Measurements from ENCODE around the gene HARBI1.
"Not testable (repeated sequence)": the region's sequence is repeated elsewhere in the genome, so short reads cannot be mapped to it uniquely, and the experiment has no call there.

The HARBI1 gene

DNA sequence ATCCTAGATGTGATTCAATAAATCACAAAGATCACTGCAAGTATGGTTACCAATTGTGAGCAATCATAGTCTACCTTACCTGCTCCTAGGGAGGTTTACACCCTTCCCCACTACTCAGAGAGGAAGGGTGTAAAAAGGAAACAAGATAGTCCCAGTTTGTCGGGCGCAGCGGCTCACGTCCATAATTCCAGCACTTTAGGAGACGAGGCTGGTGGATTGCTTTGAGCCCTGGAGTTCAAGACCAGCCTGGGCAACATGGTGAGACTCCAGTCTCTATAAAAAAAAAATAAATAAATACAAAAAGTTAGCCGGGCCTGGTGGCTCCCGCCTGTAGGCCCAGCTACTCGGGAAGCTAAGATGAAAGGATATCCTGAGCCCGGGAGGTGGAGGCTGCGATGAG lies 22.2 kb downstream of the HARBI1 start:
- DNase-seq: no peak

DNA sequence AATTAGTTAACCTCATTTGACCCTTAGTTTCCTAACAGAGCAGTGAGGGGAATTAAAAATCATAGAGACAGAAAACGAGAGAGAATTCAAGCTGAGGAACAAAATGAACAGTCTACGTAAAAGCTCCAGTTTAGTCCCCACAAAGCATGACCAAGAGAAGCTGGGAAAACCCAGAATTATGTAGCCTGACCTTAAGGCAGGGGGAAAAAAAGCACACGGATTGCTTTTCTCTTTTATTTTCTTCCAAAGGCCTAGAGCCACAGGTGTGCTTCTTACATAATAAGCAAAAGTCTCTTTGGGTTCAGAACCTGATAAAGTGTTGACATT lies 22.7 kb downstream of the HARBI1 start:
- no peak for DNase-seq

DNA sequence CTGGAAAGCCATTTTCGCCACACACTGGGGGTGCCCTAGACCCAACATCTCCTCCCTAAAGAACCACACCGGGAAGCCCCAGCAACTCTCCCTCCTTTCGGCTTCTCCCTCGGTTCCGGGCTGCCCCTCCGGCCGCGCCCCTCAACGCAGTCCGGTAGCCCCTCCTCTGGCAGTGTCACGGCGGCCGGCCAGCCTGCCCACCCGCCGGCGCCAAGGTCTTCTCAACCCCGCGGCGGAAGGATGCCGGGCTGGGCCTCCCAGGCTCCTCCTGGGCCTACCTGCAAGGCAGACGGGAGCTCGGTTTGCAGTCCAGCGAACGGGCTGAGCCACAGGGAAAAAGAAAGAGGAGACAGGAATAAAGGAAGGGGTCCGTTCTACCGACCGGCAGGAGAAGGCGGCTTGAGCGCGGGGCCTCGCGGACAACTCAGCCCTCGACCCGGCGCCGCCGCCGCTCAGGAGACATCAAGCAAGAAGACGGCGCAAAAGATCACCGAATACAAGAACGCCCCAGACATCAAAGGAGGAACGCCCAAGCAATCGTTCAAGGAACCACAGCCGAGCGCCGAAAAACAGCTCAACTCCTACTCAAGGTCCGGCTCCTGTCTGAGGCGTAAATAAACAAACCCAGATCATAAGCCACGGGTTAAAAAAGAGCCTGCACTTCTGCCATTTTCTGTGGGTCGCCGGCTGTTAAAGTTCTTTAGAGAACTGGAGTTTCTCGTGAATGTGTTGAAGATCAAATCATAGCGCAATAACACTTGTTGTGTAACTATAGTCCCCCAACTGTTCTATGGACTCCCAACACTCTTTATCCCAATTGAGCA lies 23.3 kb downstream of the HARBI1 start, which contains the start of gene AMBRA1:
Gene AMBRA1 (minus strand): TSS at position 474 of the 824 bp plus-strand sequence. CDS start 45,643 bp downstream, outside the sequence.
- DNase-seq: peak; percentile 41 to 67 (median 54)

DNA sequence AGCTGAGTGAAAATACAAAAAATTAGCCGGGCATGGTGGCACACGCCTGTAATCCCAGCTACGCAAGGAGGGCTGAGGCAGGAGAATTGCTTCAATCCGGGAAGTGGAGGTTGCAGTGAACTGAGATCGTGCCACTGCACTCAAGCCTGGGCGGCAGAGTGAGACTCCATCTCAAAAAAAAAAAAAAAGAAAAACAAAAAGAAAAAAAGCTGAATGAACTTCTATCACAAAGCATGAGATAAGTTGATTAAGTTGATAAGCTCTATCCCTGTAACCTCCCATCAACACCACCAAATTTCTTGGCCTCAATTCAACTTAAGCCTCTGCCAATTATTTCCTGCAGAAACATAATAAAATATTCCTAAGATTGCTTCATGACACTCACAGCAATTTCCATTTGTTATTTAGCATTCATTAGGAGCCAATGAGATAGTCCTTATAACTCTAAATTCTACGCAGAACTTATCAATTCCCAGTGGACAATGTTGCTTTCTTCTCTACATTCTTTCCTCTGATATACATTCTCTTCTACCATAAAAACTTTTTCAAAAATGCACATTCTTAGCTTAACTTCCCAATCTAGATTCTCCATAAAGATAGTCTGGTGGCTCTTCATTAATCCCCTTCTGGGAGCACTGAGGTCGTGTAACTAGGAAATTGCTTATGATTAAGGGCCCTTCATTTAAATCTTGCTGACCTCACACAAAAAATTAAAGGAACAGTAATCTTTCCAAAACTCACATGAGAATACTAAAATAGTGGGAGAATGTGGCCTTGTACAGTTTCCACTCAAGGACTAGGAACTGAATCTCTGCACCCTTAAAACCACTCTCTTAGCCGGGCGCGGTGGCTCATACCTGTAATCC lies 26.1 kb downstream of the HARBI1 start:
- DNase-seq: no peak

DNA sequence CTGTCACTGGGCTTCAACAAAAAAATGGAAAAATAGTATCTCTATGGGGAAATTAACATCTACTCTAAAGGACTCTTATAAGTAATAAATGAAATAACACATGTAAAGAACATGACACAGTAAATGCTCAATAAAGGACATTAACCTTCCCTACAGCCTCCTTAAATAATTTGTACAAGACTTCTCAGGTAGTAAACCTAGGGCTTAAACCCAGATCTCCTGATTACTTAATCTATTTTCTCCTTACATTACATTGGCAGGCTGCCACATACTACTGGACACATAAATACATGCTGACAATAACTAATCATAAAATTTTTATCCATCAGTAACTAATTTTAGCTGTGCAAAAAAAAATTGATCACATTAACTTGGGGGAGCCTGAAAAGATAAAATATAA lies 28.1 kb downstream of the HARBI1 start:
- no peak for DNase-seq

DNA sequence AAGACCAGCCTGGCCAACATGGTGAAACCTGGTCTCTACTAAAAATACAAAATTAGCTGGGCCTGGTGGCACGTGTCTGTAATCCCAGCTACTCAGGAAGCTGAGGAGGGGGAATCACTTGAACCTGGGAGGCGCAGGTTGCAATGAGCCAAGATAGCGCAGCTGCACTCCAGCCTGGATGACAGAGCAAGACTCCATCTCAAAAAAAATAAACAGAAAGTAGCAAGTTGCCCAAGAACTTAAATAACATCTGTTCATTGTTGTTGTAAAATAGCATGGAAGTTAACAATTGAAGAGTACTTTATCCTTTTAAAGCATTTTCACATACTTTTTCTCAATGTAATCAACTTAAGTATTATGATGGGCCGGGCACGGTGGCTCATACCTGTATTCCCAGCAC lies 28.9 kb downstream of the HARBI1 start:
- no peak for DNase-seq

DNA sequence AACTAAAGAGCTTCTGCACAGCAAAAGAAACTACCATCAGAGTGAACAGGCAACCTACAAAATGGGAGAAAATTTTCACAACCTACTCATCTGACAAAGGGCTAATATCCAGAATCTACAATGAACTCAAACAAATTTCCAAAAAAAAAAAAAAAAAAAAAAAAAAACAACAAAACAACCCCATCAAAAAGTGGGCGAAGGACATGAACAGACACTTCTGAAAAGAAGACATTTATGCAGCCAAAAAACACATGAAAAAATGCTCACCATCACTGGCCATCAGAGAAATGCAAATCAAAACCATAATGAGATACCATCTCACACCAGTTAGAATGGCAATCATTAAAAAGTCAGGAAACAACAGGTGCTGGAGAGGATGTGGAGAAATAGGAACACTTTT lies 33.5 kb downstream of the HARBI1 start:
- DNase-seq: not testable (repeated sequence)

DNA sequence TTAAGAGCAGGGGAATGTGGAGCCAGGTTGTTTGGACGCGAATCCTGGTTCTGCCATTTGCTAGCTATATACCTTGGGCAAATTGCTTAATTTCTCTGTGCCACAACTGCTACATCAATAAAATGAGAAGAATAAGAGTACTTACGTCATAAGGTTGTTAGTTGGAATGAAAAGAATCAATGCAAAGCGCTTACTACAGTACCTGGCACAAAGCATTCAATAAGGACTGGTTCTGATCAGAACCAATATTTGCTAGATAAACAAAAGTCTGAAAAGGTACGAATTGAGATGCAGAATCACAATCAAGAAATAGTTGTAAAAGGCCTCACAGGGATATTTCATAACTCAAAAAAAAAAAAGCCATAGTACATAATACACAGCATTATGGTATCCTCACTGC lies 34.4 kb downstream of the HARBI1 start:
- no peak for DNase-seq

DNA sequence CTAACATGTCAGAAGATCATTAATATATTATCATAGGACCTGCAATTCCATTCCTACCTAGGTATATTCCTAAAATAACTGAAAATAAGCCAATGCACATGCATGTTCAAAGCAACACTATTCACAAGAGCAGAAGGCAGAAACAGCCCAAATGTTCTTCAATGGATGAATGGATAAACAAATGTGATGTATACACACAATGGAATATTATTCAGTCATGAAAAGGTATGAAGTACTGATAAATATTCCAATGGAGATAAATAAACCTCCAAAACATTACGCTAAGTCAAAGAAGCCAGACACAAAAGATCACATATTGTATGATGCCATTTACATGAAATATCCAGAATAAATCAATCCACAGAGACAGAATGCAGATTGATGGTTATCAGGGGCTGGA lies 40.0 kb downstream of the HARBI1 start:
- DNase-seq: no peak

DNA sequence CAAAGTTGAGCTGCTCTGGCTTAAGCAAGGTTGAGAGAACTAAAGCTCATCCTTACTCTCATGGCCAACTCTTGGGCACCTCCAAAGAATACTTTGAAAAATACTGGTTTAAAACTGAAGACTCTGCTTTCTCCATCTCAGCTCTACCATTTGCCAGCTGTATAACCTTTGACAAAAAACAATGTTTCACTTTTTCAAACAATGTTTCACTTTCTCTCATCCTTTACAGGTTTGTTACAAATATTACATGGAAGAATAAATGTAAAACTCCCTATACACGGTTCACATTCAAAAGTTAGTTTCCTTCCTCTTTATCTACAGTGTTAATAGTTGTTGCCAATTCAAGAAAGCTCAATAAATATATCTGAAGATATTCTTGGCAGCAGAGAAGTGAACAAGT lies 42.4 kb downstream of the HARBI1 start:
- DNase-seq: no peak

DNA sequence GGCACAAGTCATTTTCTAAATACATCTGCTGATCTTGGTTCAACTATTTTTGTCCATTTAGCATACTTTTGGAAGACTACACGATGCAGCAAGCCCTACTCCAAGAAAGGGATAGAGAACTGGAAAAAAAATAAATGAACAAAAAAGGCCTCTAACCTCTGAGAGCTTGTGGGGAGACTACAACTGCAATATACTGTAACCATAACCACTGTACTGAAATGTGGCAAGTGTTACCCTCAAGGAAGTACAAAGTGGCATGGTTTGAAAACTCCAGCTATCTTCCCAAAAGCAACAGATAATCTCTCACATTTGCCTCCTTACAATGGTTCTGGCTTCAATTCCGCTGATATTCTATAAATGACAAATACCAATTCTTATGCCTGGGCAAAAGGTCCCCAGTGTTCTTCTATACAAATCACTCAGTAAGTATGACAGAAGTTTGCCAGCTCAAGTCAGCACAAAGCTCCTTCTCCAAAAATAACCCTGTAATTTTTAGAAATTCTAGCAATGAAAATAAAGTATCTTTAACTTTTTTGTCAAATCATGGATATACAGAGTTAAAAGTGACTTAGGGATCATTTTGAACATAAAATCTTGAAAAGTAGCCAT lies 46.1 kb downstream of the HARBI1 start:
- DNase-seq: no peak

DNA sequence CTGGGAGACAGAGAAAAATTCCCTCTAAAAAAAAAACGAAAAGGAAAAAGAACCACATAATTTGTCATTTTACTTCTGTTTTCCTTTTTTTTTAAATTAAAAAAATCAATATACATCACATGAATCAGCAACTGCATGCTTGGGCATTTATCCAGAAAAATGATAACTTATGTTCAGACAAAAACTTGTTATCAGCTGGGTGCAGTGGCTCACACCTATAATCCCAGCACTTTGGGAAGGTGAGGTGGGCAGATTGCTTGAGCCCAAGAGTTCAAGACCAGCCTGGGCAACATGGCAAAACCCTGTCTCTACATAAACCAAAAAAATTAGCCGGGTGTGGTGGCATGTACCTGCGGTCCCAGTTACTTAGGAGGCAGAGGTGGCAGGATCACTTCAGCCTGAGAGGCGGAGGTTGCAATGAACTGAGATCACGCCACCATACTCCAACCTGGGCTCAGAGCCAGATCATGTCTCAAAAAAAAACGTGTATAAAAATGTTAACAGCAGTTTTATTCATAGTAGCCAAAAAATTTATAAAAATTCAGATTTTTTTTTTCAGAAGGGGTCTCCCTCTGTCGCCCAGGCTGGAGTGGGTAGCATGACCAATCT lies 51.7 kb downstream of the HARBI1 start:
- no peak for DNase-seq

DNA sequence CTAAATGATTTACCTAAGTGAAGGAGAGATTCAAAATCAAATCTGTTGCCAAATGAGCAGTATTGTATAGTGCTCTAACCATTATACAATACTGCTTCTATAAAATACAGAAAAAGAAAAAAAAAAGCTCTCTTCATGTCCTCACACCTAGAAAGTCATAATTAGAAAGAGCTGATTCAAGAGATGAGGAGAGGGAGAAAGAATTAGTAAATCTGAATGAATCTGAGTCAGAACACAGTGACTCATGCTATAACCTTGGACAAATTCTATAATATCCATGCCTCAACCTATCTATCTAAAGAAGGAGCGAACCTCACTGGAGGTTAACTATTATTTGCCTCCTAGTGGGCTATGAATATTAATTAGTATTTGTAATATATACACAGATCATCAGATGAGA lies 52.6 kb downstream of the HARBI1 start:
- no peak for DNase-seq

DNA sequence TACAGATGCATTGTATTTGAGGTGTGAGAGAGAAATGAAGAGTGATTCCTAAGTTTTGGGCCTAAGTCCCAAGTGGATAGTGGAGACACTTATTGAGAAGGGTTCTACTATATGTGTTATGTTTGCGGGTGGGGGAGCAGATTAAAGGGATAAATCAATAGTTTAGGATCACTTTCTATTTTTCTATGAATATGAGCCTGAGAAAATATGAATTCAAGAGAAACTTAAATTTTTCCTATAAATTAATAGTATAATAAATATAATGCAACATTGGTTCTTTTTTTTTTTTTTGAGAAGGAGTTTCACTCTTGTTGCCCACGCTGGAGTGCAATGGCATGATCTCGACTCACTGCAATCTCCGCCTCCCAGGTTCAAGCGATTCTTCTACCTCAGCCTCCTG lies 54.5 kb downstream of the HARBI1 start:
- no peak for DNase-seq

DNA sequence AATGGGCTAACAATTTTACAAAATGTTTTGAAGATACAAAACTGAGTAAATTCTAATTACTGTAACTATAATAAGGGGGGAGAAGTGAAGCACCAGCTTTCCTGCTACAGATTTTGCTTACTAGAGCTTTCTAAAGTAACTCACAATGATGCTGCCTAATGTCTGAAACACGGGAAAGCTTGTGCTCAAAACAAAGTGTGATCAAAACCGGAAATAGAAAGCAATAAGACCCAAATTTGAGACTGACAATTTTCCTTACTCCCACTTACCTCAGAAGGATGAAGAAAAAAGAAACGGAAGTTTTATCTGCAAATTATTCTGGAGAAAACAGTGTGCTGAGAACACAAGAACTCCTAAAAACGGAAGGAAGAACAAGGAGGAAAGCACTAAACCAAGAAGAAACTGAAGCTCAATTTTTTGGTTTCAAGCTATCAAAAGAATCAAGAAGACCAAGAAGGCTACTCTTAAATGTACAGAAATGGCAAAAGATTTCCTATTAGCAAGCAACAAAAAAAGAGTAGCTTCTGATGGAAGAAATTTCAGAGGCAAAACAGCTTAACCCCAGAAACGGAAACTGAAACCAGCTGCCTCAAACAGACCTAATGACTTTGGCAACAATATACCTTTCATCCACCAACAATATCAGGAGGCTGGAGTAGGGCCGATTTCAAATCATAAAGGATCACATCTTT lies 56.6 kb downstream of the HARBI1 start:
- DNase-seq: no peak

DNA sequence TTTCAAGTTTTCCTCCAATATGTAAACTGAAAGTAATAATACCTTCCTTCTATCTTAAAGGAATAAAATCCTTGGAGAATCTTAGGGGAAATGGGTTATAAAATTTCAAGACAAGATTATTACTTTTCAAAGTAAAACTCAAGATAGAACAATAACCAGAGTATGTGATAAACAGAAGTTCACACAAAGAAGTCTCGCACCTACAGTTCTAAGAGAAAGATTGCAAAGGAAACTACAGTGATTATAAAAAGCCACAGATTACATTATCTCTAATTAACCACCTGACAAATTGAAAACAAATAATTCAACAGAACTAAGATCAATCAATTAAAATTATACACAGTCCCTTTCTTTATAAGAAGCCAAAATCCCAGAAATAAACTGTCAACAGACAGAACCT lies 57.2 kb downstream of the HARBI1 start:
- DNase-seq: no peak

DNA sequence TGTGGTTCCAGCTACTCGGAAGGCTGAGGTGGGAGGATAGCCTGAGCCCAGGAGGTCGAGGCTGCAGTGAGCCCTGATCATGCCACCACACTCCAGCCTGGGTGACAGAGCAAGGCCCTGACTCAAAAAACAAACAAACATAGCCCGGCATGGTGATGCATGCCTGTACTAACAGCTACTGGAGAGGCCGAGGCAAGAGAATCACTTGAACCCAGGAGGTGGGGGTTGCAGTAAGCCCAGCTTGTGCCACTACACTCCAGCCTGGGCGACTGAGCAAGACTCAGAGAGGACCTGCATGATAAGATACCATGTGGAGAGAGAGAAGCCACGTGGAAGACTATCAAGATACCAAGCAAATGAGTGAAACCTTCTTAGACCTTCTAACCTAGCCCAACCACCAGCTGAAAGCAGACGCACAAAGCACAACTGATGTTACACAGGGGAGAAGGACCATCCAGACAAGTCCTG lies 59.3 kb downstream of the HARBI1 start:
- no peak for DNase-seq

DNA sequence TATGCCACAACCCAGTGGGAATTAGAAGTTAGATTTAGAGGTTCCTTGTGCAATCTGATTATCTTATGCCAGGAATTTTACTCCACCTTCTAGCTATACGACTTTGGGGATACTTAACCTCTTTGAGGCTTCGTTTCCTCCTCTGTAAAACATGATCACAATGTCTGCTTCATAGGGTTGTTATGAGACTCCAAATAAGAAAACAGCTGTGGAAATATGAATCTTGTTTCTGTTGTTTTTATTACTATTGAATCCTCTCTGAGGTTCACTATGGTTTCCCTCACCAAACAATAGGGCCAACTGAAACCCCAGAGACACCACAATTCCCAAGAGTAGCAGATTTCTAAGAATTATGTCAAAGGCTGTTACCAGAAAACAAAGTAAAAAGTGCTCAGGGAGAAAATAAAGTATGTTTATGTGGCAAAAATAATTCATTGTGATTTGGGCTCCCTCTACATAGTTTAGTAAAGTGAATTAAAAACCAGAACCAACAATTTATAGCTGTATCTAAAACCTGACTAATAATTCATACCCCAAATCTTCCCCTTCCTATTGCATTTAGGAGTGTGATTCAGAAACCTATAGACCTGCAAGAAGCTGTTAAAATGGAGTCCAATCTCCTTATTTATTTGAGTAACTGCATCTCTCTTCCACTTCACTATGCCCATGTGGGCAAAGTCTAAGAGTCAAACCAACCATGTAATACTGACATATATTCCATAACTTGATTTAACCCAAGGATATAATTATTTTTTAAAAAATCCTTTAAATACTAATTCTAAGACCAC lies 61.6 kb downstream of the HARBI1 start:
- no peak for DNase-seq

DNA sequence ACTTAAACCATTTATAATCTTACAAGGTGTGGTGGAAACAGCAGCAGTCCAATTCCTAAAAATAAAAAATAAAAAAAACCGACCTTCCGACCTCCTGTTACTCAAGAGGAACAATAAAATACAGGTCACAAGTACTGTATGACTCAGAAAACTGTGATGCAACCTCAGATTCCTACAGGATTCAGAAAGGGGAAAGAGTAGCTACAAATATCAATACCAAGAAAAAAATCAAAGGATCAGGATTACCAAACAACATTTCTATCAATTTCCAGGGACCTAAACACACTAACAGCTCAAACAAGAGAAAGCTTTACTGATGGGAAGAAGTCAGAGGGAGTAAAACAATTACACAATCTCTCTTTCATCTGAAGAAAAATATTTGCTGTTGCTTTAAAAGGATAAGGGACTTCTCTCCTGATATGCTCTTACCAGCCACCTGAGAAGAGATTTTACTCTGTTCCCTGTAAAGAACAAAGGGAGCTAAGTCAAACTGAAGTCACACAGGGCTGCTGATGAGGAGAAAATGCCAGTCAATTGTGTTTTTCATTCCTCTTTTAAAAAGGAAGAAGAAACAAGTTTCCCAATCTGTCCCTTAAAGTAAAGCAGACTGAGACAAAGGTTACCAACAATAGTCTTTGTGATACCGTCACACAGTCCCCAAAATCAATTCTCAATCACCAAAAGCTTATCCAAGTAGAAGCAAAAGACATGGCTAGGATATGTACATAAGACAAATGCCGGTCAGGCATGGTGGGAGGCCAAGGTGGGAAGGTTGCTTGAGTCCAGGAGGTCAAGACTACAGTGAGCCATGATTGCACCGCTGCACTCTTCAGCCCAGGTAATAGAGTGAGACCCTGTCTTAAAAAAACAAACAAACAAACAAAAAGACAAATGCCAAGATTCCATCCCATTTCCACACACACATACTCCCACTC lies 62.5 kb downstream of the HARBI1 start:
- DNase-seq: no peak

DNA sequence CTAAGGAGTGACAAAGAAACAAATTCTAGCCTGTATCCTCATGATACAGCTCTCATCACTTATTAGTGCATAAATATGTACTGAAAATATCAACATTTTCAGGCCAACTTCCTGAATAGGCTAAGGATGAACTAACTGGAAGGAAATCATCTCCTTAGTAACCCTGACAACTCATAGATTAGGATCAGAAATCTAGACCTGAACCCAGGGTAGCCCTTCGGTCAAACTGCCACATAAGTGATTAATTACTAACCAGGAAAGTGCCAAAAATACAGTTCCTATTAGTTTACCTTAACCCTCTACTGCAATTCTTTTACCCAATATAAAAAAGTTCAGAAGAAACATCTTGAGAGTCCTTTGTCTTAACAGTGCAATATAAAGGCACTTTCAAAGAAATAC lies 63.2 kb downstream of the HARBI1 start:
- no peak for DNase-seq

Measured in activated naive CD4-positive, alpha-beta T cell (primary cell).